ENCODE results near the gene ZBTB20.

DNA sequence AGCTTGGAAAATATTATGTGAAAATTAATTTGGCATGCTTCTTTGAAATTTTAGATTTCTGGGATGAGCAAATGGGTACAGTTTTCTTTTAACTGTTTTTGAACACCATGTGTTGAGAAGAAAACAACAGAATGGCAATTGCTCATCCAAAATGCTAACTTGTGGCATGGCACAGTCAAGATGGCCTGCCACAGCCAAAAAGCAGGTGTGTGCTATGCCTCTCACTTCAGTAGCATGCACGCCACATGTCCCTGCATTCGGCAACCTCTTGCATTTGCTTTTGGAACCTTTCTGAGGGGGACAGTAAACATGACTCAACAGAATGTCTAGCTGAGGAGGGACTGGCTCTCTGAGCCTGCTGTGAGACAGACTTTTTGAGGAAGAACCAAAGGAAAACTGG, 714.8 kb downstream of the ZBTB20 start:
- TF ChIP-seq, protein P1, sequence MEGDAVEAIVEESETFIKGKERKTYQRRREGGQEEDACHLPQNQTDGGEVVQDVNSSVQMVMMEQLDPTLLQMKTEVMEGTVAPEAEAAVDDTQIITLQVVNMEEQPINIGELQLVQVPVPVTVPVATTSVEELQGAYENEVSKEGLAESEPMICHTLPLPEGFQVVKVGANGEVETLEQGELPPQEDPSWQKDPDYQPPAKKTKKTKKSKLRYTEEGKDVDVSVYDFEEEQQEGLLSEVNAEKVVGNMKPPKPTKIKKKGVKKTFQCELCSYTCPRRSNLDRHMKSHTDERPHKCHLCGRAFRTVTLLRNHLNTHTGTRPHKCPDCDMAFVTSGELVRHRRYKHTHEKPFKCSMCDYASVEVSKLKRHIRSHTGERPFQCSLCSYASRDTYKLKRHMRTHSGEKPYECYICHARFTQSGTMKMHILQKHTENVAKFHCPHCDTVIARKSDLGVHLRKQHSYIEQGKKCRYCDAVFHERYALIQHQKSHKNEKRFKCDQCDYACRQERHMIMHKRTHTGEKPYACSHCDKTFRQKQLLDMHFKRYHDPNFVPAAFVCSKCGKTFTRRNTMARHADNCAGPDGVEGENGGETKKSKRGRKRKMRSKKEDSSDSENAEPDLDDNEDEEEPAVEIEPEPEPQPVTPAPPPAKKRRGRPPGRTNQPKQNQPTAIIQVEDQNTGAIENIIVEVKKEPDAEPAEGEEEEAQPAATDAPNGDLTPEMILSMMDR (IDR thresholded peaks at IDR 0.05; ENCODE audit: insufficient read depth, low read length): no peak
- TF ChIP-seq POLR2AphosphoS5 (IDR thresholded peaks at IDR 0.05; ENCODE audit: low read depth) (no peak), GABPA (IDR thresholded peaks at IDR 0.05; ENCODE audit: low read depth) (no peak), SPI1 (IDR thresholded peaks at IDR 0.05; ENCODE audit: borderline replicate concordance, low read depth) (no peak)
- TF ChIP-seq, protein P2, sequence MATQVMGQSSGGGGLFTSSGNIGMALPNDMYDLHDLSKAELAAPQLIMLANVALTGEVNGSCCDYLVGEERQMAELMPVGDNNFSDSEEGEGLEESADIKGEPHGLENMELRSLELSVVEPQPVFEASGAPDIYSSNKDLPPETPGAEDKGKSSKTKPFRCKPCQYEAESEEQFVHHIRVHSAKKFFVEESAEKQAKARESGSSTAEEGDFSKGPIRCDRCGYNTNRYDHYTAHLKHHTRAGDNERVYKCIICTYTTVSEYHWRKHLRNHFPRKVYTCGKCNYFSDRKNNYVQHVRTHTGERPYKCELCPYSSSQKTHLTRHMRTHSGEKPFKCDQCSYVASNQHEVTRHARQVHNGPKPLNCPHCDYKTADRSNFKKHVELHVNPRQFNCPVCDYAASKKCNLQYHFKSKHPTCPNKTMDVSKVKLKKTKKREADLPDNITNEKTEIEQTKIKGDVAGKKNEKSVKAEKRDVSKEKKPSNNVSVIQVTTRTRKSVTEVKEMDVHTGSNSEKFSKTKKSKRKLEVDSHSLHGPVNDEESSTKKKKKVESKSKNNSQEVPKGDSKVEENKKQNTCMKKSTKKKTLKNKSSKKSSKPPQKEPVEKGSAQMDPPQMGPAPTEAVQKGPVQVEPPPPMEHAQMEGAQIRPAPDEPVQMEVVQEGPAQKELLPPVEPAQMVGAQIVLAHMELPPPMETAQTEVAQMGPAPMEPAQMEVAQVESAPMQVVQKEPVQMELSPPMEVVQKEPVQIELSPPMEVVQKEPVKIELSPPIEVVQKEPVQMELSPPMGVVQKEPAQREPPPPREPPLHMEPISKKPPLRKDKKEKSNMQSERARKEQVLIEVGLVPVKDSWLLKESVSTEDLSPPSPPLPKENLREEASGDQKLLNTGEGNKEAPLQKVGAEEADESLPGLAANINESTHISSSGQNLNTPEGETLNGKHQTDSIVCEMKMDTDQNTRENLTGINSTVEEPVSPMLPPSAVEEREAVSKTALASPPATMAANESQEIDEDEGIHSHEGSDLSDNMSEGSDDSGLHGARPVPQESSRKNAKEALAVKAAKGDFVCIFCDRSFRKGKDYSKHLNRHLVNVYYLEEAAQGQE (IDR thresholded peaks at IDR 0.05; ENCODE audit: insufficient replicate concordance, low read depth): no peak
